OCI-LY1 (cell line): ENCODE data around the gene ANKRD11.

ENCODE experiments used
- H2AFZ ChIP-seq: fragments of 200-600 bp; sonication (generic), shearing (Covaris generic); 2 replicates; pipeline ENCODE4 v1.6.0; 2014; ENCODE audit warnings: antibody characterized with exemption, mild to moderate bottlenecking, low read length
- H3F3A ChIP-seq: fragments of 200-600 bp; sonication (generic), shearing (Covaris generic); 2 replicates; pipeline ENCODE4 v1.6.0; 2014; ENCODE audit warnings: mild to moderate bottlenecking, antibody characterized with exemption, low read length, moderate library complexity; ENCODE audit not compliant: insufficient read depth
- H3K27ac ChIP-seq: fragments of 200-600 bp; sonication (generic); 2 replicates; pipeline ENCODE4 v1.5.1; 2014; ENCODE audit warnings: low read length, mixed run types, mild to moderate bottlenecking, low read depth; ENCODE audit not compliant: poor library complexity, severe bottlenecking
- H3K27me3 ChIP-seq: fragments of 200-600 bp; sonication (generic); 2 replicates; pipeline ENCODE4 v1.6.0; 2014; ENCODE audit warnings: antibody characterized with exemption, mild to moderate bottlenecking, low read length, moderate library complexity; ENCODE audit not compliant: insufficient read depth
- H3K36me3 ChIP-seq: fragments of 200-600 bp; sonication (generic); 2 replicates; pipeline ENCODE4 v1.6.1; 2014; ENCODE audit warnings: mild to moderate bottlenecking, antibody characterized with exemption, low read length, moderate library complexity, mixed read lengths; ENCODE audit not compliant: insufficient read depth
- H3K4me1 ChIP-seq: fragments of 200-600 bp; sonication (generic); 2 replicates; pipeline ENCODE4 v1.5.1; 2014; ENCODE audit warnings: mild to moderate bottlenecking, low read length, moderate library complexity; ENCODE audit not compliant: insufficient read depth, severe bottlenecking
- H3K4me2 ChIP-seq: fragments of 200-600 bp; sonication (generic), shearing (Covaris generic); 2 replicates; pipeline ENCODE4 v1.6.1; 2014; ENCODE audit warnings: low read length
- H3K4me3 ChIP-seq: fragments of 200-600 bp; sonication (generic); 2 replicates; pipeline ENCODE4 v1.5.1; 2014; ENCODE audit warnings: low read length, low read depth, mild to moderate bottlenecking, mixed read lengths; ENCODE audit not compliant: poor library complexity, severe bottlenecking
- H3K79me2 ChIP-seq: fragments of 200-600 bp; shearing (Covaris generic); 2 replicates; pipeline ENCODE4 v1.6.1; 2016; ENCODE audit warnings: mixed run types, low read length, mixed read lengths; ENCODE audit not compliant: insufficient read depth
- H3K9ac ChIP-seq: fragments of 200-600 bp; sonication (generic), shearing (Covaris generic); 2 replicates; pipeline ENCODE4 v1.6.1; 2014; ENCODE audit warnings: mild to moderate bottlenecking, low read length, mixed read lengths
- H3K9me2 ChIP-seq: fragments of 200-600 bp; sonication (generic), shearing (Covaris generic); 2 replicates; pipeline ENCODE4 v1.6.1; 2014; ENCODE audit warnings: low read depth, mild to moderate bottlenecking, low read length, mixed read lengths
- H3K9me3 ChIP-seq: fragments of 200-600 bp; shearing (Covaris generic); 2 replicates; pipeline ENCODE4 v1.6.1; 2014; ENCODE audit warnings: low read length, mixed read lengths
- H4K20me1 ChIP-seq: fragments of 200-600 bp; sonication (generic), shearing (Covaris generic); 2 replicates; pipeline ENCODE4 v1.6.0; 2016; ENCODE audit warnings: mild to moderate bottlenecking, low read length; ENCODE audit not compliant: insufficient read depth
- CTCF ChIP-seq: fragments of 200-600 bp; sonication (generic), shearing (Covaris generic); IDR thresholded peaks from 2 replicates; pipeline ENCODE4 v1.5.1; 2017; ENCODE audit warnings: mild to moderate bottlenecking, antibody characterized with exemption, low read length, moderate library complexity, mixed read lengths
- EZH2 ChIP-seq: fragments of 200-600 bp; sonication (generic), shearing (Covaris generic); IDR thresholded peaks from 2 replicates; pipeline ENCODE4 v1.8.0; 2017; ENCODE audit warnings: borderline replicate concordance, mixed run types, mild to moderate bottlenecking, antibody characterized with exemption, low read length, moderate library complexity, mixed read lengths

Gene ANKRD11

GRCh38 chr16:89365996-89366395, 124.4 kb downstream of the ANKRD11 start:
- no peak overlapping the region for H3K4me2 ChIP-seq
- H3K27me3 ChIP-seq = no peaks in the 10 kb centered on the region
- no peak overlapping the region for H2AFZ ChIP-seq
- no peak overlapping the region for H3K4me3 ChIP-seq
- H3K9me2 ChIP-seq = no peaks in the 10 kb centered on the region
- no peak for TF ChIP-seq EZH2
- no peak for TF ChIP-seq CTCF
- H3K9ac ChIP-seq = no peak overlapping the region
- no peaks in the 10 kb centered on the region for H4K20me1 ChIP-seq
- H3K4me1 ChIP-seq = peaks cover 67% of the 10 kb centered on the region
- no peaks in the 10 kb centered on the region for H3F3A ChIP-seq
- no peak overlapping the region for H3K27ac ChIP-seq
- H3K9me3 ChIP-seq = no peaks in the 10 kb centered on the region
- peaks cover 86% of the 10 kb centered on the region for H3K79me2 ChIP-seq
- peaks cover 7% of the 10 kb centered on the region; the same call in 1 of the 2 replicates for H3K36me3 ChIP-seq

- Histone ChIP-seq H2AFZ (no peak overlapping the region), H3K27ac (peak overlapping the region; percentile 43), H3K9me3 (no peaks in the 10 kb centered on the region), H3K27me3 (no peaks in the 10 kb centered on the region), H3K4me2 (no peak overlapping the region), H3K4me1 (peaks cover 76% of the 10 kb centered on the region), H3K9ac (no peak overlapping the region), H3K9me2 (no peaks in the 10 kb centered on the region), H3K36me3 (peaks cover 13% of the 10 kb centered on the region; the same call in 1 of the 2 replicates), H3K4me3 (no peak overlapping the region), H3F3A (no peaks in the 10 kb centered on the region), H4K20me1 (no peaks in the 10 kb centered on the region), H3K79me2 (peaks cover 84% of the 10 kb centered on the region)
- TF ChIP-seq EZH2 = no peak
- no peak for TF ChIP-seq CTCF
Measured at GRCh38 chr16:89365044-89365467, 125.3 kb downstream of the ANKRD11 start.

GRCh38 chr16:89364606-89365005, 125.8 kb downstream of the ANKRD11 start:
- H3K4me3 ChIP-seq = no peak overlapping the region
- H3F3A ChIP-seq = no peaks in the 10 kb centered on the region
- H3K9me3 ChIP-seq = no peaks in the 10 kb centered on the region
- peak overlapping the region; percentile 43 for H3K27ac ChIP-seq
- no peaks in the 10 kb centered on the region for H3K9me2 ChIP-seq
- H3K4me1 ChIP-seq = peaks cover 81% of the 10 kb centered on the region
- peaks cover 80% of the 10 kb centered on the region for H3K79me2 ChIP-seq
- H3K4me2 ChIP-seq = no peak overlapping the region
- peaks cover 14% of the 10 kb centered on the region; the same call in 1 of the 2 replicates for H3K36me3 ChIP-seq
- no peaks in the 10 kb centered on the region for H4K20me1 ChIP-seq
- no peaks in the 10 kb centered on the region for H3K27me3 ChIP-seq
- H3K9ac ChIP-seq = no peak overlapping the region
- H2AFZ ChIP-seq = no peak overlapping the region
- no peak for TF ChIP-seq EZH2
- TF ChIP-seq CTCF = no peak
